Type B pancreatic cell (in vitro differentiated cells): ENCODE data around the gene TRIM25. TPM values are rescaled to one million over a fixed set of nuclear protein-coding genes. Genes with fewer than 3 reads are reported as not detected.

ENCODE experiments used
- DNase-seq: peaks from one replicate; pipeline ENCODE4 v3.0.0; 2021; ENCODE audit warnings: mixed read lengths; ENCODE audit not compliant: unreplicated experiment; ENCODE audit errors: extremely low spot score
- H3K27ac Mint-ChIP-seq: 2 replicates; pipeline ENCODE4 v1.8.0; 2021; ENCODE audit warnings: mild to moderate bottlenecking, mixed read lengths
- H3K27me3 Mint-ChIP-seq: 2 replicates; pipeline ENCODE4 v1.8.0; 2021; ENCODE audit warnings: mixed read lengths
- H3K36me3 Mint-ChIP-seq: 2 replicates; pipeline ENCODE4 v1.8.0; 2021; ENCODE audit warnings: mixed read lengths
- H3K4me1 Mint-ChIP-seq: one replicate; pipeline ENCODE4 v1.8.0; 2021; ENCODE audit warnings: mixed read lengths; ENCODE audit not compliant: unreplicated experiment
- H3K4me3 Mint-ChIP-seq: 2 replicates; pipeline ENCODE4 v1.8.0; 2021; ENCODE audit warnings: mild to moderate bottlenecking, mixed read lengths
- H3K9me3 Mint-ChIP-seq: 2 replicates; pipeline ENCODE4 v1.8.0; 2021; ENCODE audit warnings: mixed read lengths
- CTCF ChIP-seq: fragments of 200-600 bp; sonication (generic); conservative IDR thresholded peaks from 2 replicates; pipeline ENCODE4 v1.5.0; 2021; ENCODE audit warnings: antibody characterized with exemption, mild to moderate bottlenecking
- total RNA-seq: library from RNA; stranded (reverse); gene quantifications from 2 replicates; pipeline ENCODE4 v1.2.1, GENCODE V29; 2021; ENCODE audit warnings: low replicate concordance

The TRIM25 gene
- total RNA-seq, 1 donor from 2014 or later = 43.4 TPM

- Mint-ChIP-seq H3K27me3 (peaks cover 5% of the 10 kb centered on the region), H3K36me3 (peaks cover 27% of the 10 kb centered on the region), H3K9me3 (no peaks in the 10 kb centered on the region), H3K4me3 (peak overlapping the region; percentile 3), H3K27ac (no peak overlapping the region), H3K4me1 (peaks cover 21% of the 10 kb centered on the region)
- no peak for DNase-seq
- no peak for TF ChIP-seq CTCF
Observed at GRCh38 chr17:56909742-56910508, 3.9 kb downstream of the TRIM25 start.

GRCh38 chr17:56908001-56908542, 5.8 kb downstream of the TRIM25 start:
- Mint-ChIP-seq H3K4me3 (no peak overlapping the region), H3K9me3 (no peaks in the 10 kb centered on the region), H3K27me3 (no peaks in the 10 kb centered on the region), H3K4me1 (peaks cover 15% of the 10 kb centered on the region), H3K27ac (no peak overlapping the region), H3K36me3 (peaks cover 42% of the 10 kb centered on the region)
- TF ChIP-seq CTCF = no peak
- DNase-seq = peak; percentile 66

DNA sequence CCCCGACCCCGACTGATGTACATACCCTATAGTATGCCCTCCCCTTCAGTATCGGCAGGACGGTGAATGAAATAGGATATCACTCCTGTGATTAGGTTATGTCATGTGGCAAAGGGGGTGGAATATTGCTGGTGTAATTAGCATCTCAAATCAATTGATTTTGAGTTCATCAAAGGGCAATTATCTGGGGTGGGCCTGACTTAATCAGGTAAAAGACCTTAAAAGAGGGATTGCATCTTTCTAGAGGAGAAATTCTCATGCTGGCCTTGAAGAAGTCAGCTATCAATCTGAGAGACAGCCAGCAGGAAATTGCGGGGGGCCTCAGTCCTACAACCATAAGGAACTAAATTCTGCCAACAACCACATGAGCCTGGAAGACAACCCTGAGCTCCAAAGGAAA, 10.3 kb downstream of the TRIM25 start:
- H3K36me3 Mint-ChIP-seq = peaks cover 61% of the 10 kb centered on the region
- H3K9me3 Mint-ChIP-seq = no peaks in the 10 kb centered on the region
- no peak for DNase-seq
- TF ChIP-seq CTCF = no peak
- H3K4me1 Mint-ChIP-seq = no peaks in the 10 kb centered on the region
- no peak overlapping the region for H3K4me3 Mint-ChIP-seq
- H3K27me3 Mint-ChIP-seq = no peaks in the 10 kb centered on the region
- H3K27ac Mint-ChIP-seq = no peak overlapping the region

- Mint-ChIP-seq H3K27ac (no peak overlapping the region), H3K4me3 (no peak overlapping the region), H3K36me3 (peaks cover 62% of the 10 kb centered on the region), H3K4me1 (no peaks in the 10 kb centered on the region), H3K27me3 (no peaks in the 10 kb centered on the region), H3K9me3 (no peaks in the 10 kb centered on the region)
- DNase-seq = no peak
- TF ChIP-seq CTCF = no peak
Observed at GRCh38 chr17:56902348-56902747, 11.5 kb downstream of the TRIM25 start.

DNA sequence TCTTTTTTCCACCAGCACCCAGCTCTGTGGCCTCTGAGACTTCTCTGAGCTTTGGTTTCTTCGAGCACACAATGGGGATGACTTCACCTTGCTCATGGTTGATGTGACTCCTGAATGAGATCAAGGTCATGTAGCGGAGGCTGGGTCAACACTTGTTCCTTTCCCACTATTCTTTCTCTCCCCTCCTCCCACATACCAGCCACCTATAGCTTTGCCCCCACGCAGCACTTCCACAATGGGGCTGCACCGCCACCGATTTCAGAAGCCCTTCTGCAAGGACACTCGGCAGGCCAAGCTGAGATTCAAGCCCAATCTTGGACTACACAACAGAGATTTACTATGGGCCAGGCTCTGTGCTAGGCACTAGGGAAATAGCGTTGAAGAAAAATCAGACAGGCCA, 14.4 kb downstream of the TRIM25 start:
- Mint-ChIP-seq H3K4me1 (peaks cover 18% of the 10 kb centered on the region), H3K36me3 (peaks cover 50% of the 10 kb centered on the region), H3K27me3 (no peaks in the 10 kb centered on the region), H3K9me3 (no peaks in the 10 kb centered on the region), H3K4me3 (no peak overlapping the region), H3K27ac (no peak overlapping the region)
- no peak for TF ChIP-seq CTCF
- no peak for DNase-seq
